H1 (cell line): ENCODE measurements around the gene OR51S1. TPM values are rescaled to one million over a fixed set of nuclear protein-coding genes. Genes with fewer than 3 reads are reported as not detected.

Experiments
- HDAC6 ChIP-seq: IDR thresholded peaks from one replicate; pipeline ENCODE4 v1.7.1; 2012; ENCODE audit warnings: low read depth, mild to moderate bottlenecking, inconsistent platforms, low read length, moderate library complexity
- KDM5A ChIP-seq: fragments of 200-600 bp; IDR thresholded peaks from 2 replicates; pipeline ENCODE4 v1.7.1; 2012; ENCODE audit warnings: mild to moderate bottlenecking, low read length, inconsistent platforms, mixed read lengths
- SP2 ChIP-seq: IDR thresholded peaks from 2 replicates; pipeline ENCODE4 v1.6.1; 2012; ENCODE audit warnings: mild to moderate bottlenecking, low read length, inconsistent platforms
- ZNF274 ChIP-seq: IDR thresholded peaks from 2 replicates; pipeline ENCODE4 v1.7.0; 2012; ENCODE audit warnings: low read length, borderline replicate concordance; ENCODE audit errors: extremely low read depth
- polyA plus RNA-seq, 7 experiments: library from polyadenylated mRNA; depleted of rRNA in 3 of 7; stranded (reverse) in 5 of 7; unstranded in 2 of 7; fragments of >200 nt in 5 of 7; fragments of 200-250 nt in 2 of 7; gene quantifications; 1 replicate in 5 of 7; 2 replicates in 1 of 7; 4 replicates in 1 of 7; pipeline versions ENCODE4 v1.2.1 to v1.2.3, GENCODE V29; 2011 to 2013; ENCODE audit warnings: missing spikeins in 2 of 7, mixed read lengths in 2 of 7
- total RNA-seq: library from RNA; stranded (reverse); fragmentation: NEBNext Ultra II Directional; extraction: Animal tissue kit (Norgen Biotek cat#: 25700); gene quantifications from 2 replicates; pipeline ENCODE4 v1.2.1, GENCODE V29; 2021

The OR51S1 gene
- total and polyA plus RNA-seq, 2 of the 8 experiments (the other 6 are each of a cell fraction or from before 2014, with no cell fraction given): not detected

DNA sequence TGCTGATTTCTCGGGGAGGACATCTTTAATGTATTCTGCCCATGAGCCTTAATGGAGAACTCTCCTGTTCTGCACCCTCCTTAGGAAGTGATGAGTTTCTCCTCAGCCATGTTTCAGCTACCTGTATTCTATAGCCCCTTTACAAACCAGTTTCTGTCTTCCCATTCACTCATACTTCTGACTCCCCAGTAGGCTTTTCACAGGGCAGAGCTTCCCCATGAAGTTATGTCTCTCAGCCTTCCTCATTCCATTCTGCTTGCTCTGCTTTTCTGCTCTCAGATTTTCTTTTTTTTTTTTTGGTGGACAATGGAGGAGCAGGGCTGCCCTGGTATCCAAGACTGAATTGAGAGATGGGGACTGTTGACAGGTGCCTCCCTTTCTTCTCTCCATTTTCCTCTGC lies 40.5 kb downstream of the OR51S1 start (continued):
- TF ChIP-seq ZNF274: no peak
- no peak for TF ChIP-seq SP2
- no peak for TF ChIP-seq HDAC6
- no peak for TF ChIP-seq KDM5A
